ENCODE results near the gene VPS45. TPM values are rescaled to one million over a fixed set of nuclear protein-coding genes. Genes with fewer than 3 reads are reported as not detected.
A peak's percentile ranks its signal among the peaks of the same experiment; 100 is the strongest.

VPS45 gene
- total and polyA plus RNA-seq, 2 of the 4 experiments (the other 2 are of a cell fraction): 32.4 to 33.3 TPM

GRCh38 chr1:150053926-150054325, 13.7 kb upstream of the VPS45 start:
- no peak overlapping the region for H4K91ac ChIP-seq (ENCODE audit: insufficient read depth, low read depth, low read length)
- H3K36me3 ChIP-seq (ENCODE audit: control insufficient read depth, insufficient read depth, low read length): no peaks in the 10 kb centered on the region
- no peak overlapping the region for H3K4ac ChIP-seq (ENCODE audit: low read depth, low read length)
- H3K4me1 ChIP-seq (ENCODE audit: control insufficient read depth, insufficient read depth, low read length): no peaks in the 10 kb centered on the region; the same call in 1 of the 2 replicates
- H3K79me1 ChIP-seq (ENCODE audit: low read depth in 1 of 2, low read length in 2 of 2): peaks cover 7% of the 10 kb centered on the region in 2 experiments; a peak in 2 of 4 replicates
- no peak overlapping the region for H4K5ac ChIP-seq (ENCODE audit: low read depth, low read length)
- no peak overlapping the region for H3K4me2 ChIP-seq (ENCODE audit: low read depth, low read length)
- no peak overlapping the region for H3K18ac ChIP-seq (ENCODE audit: low read depth, low read length)
- no peak overlapping the region for H2BK120ac ChIP-seq (ENCODE audit: low read depth, low read length)
- intact Hi-C loops (cut with micrococcal nuclease): loop anchor here (5.0 kb wide), 1 partner anchor 157 kb away; the partner anchor contains the start of gene BOLA1
- H2AK5ac ChIP-seq (ENCODE audit: low read depth, low read length): no peak overlapping the region
- no peaks in the 10 kb centered on the region for H3K27me3 ChIP-seq (ENCODE audit: control insufficient read depth, insufficient read depth, low read length)
- no peak overlapping the region for H3K56ac ChIP-seq (ENCODE audit: extremely low read depth, insufficient read depth, low read length)
- no peak overlapping the region for H2BK20ac ChIP-seq (ENCODE audit: low read depth, low read length)
- ATAC-seq (ENCODE audit: low read depth) (no peak), DNase-seq (no peak)
- dilution Hi-C loops (cut with HindIII; ENCODE audit: low sequenced_read_pairs, unreplicated experiment): no loop called here
- H3K4me3 ChIP-seq (ENCODE audit: insufficient read depth, low read depth, low read length): no peak overlapping the region
- no peak overlapping the region for H4K8ac ChIP-seq (ENCODE audit: low read depth in 2 of 2, low read length in 2 of 2)
- H3K14ac ChIP-seq (replicated peaks; ENCODE audit: low read depth, low read length): no peak overlapping the region
- no peaks in the 10 kb centered on the region for H3K9me3 ChIP-seq (ENCODE audit: control insufficient read depth, insufficient read depth, low read length)
- TF ChIP-seq CTCF (conservative IDR thresholded peaks at IDR 0.05; ENCODE audit: low read depth, low read length) (no peak), USF2 (IDR thresholded peaks at IDR 0.05; ENCODE audit: low read depth, low read length) (no peak), MAFK (IDR thresholded peaks at IDR 0.05; ENCODE audit: low read depth, low read length) (no peak), MXI1 (IDR thresholded peaks at IDR 0.05; ENCODE audit: borderline replicate concordance, low read depth, low read length) (no peak), RAD21 (IDR thresholded peaks at IDR 0.05; ENCODE audit: low read length) (no peak), ELK1 (IDR thresholded peaks at IDR 0.05; ENCODE audit: borderline replicate concordance, low read depth, low read length) (no peak), POLR2A (IDR thresholded peaks at IDR 0.05; ENCODE audit: low read depth, low read length) (no peak), MAZ (IDR thresholded peaks at IDR 0.05; ENCODE audit: borderline replicate concordance, low read depth, low read length) (no peak), SMC3 (IDR thresholded peaks at IDR 0.05; ENCODE audit: low read depth, low read length) (no peak), BHLHE40 (IDR thresholded peaks at IDR 0.05; ENCODE audit: low read depth, low read length) (no peak), NFE2L2 (IDR thresholded peaks at IDR 0.05; ENCODE audit: low read depth, low read length) (no peak), CHD1 (IDR thresholded peaks at IDR 0.05; ENCODE audit: low read depth, low read length) (no peak), CEBPB (IDR thresholded peaks at IDR 0.05; ENCODE audit: low read depth, low read length) (no peak), FOS (IDR thresholded peaks at IDR 0.05; ENCODE audit: low read depth, low read length) (no peak), RCOR1 (IDR thresholded peaks at IDR 0.05; ENCODE audit: insufficient replicate concordance, low read length) (no peak), RFX5 (IDR thresholded peaks at IDR 0.05; ENCODE audit: low read depth, low read length) (no peak)
- peak overlapping the region; percentile 44; the same call in 1 of the 3 replicates for H2BK15ac ChIP-seq (ENCODE audit: low read depth, low read length)
- H3K23ac ChIP-seq (ENCODE audit: low read depth, low read length): 0 out of 2 replicates have a peak overlapping the region, but pooled peaks have one; percentile 13
- BruUV-seq (replicated peaks): no TSS peak
- in situ Hi-C loops (cut with MboI; ENCODE audit: low sequenced_read_pairs): loop anchor here (5.0 to 10.0 kb wide), 2 partner anchors 92 to 159 kb away; partner anchors contain the start of gene BOLA1
- no peak overlapping the region for H2BK5ac ChIP-seq (ENCODE audit: low read depth, low read length, poor library complexity, severe bottlenecking)
- H2AFZ ChIP-seq (replicated peaks; ENCODE audit: low read length, poor library complexity): no peak overlapping the region
- POLR2A ChIA-PET (ENCODE audit: unreplicated experiment): no interaction called here
- H4K20me1 ChIP-seq (ENCODE audit: insufficient read depth, low read length): no peaks in the 10 kb centered on the region
- no CpG with 5 or more reads among the region's 3 CpGs for WGBS, 2 experiments (ENCODE audit: extremely low coverage in 2 of 2, insufficient read length in 1 of 2)
- H2AK9ac ChIP-seq (replicated peaks; ENCODE audit: low read depth, low read length, poor library complexity): no peak overlapping the region
- no peak overlapping the region for H3K9ac ChIP-seq (ENCODE audit: low read depth, low read length)
- CTCF ChIA-PET: interaction anchor here (0.6 to 1.3 kb wide), 3 partner anchors 91 to 133 kb away, joined by 3 to 6 read pairs (median 4); no protein-coding TSS in a partner anchor
- no peak overlapping the region for H3K27ac ChIP-seq (ENCODE audit: insufficient read depth, low read length)
- H3K9me1 ChIP-seq (ENCODE audit: insufficient read depth, low read length): no peaks in the 10 kb centered on the region
